ENCODE data around the gene DNAJC10.
"Not testable (repeated sequence)": the region's sequence is repeated elsewhere in the genome, so short reads cannot be mapped to it uniquely, and the experiment has no call there.

DNAJC10 gene

GRCh38 chr2:182724656-182725055, 8.6 kb downstream of the DNAJC10 start:
- no peak for DNase-seq (ENCODE audit: low read depth)

GRCh38 chr2:182726473-182726872, 10.4 kb downstream of the DNAJC10 start:
- no peak for DNase-seq (ENCODE audit: low read depth)

- DNase-seq (ENCODE audit: low read depth): no peak
Observed at GRCh38 chr2:182728014-182728413, 12.0 kb downstream of the DNAJC10 start.

- no peak for DNase-seq (ENCODE audit: low read depth)
Observed at GRCh38 chr2:182729710-182730339, 13.8 kb downstream of the DNAJC10 start.

- DNase-seq (ENCODE audit: low read depth): no peak
Observed at GRCh38 chr2:182730486-182730885, 14.4 kb downstream of the DNAJC10 start.

GRCh38 chr2:182732736-182733135, 16.7 kb downstream of the DNAJC10 start:
- DNase-seq (ENCODE audit: low read depth): no peak

- no peak for DNase-seq (ENCODE audit: low read depth)
Observed at GRCh38 chr2:182733572-182733971, 17.5 kb downstream of the DNAJC10 start.

GRCh38 chr2:182736856-182737255, 20.8 kb downstream of the DNAJC10 start:
- not testable (repeated sequence) for DNase-seq (ENCODE audit: low read depth)

GRCh38 chr2:182740701-182741100, 24.6 kb downstream of the DNAJC10 start:
- no peak for DNase-seq (ENCODE audit: low read depth)

GRCh38 chr2:182741620-182742019, 25.6 kb downstream of the DNAJC10 start:
- DNase-seq (ENCODE audit: low read depth): no peak

GRCh38 chr2:182744490-182744889, 28.4 kb downstream of the DNAJC10 start:
- no peak for DNase-seq (ENCODE audit: low read depth)

GRCh38 chr2:182745061-182745460, 29.0 kb downstream of the DNAJC10 start:
- DNase-seq (ENCODE audit: low read depth): no peak

GRCh38 chr2:182745894-182746293, 29.8 kb downstream of the DNAJC10 start:
- DNase-seq (ENCODE audit: low read depth): not testable (repeated sequence)

GRCh38 chr2:182754231-182754630, 38.2 kb downstream of the DNAJC10 start:
- no peak for DNase-seq (ENCODE audit: low read depth)

- no peak for DNase-seq (ENCODE audit: low read depth)
Observed at GRCh38 chr2:182758379-182758778, 42.3 kb downstream of the DNAJC10 start.

GRCh38 chr2:182761903-182762302, 45.8 kb downstream of the DNAJC10 start:
- DNase-seq (ENCODE audit: low read depth): no peak

- no peak for DNase-seq (ENCODE audit: low read depth)
Observed at GRCh38 chr2:182763311-182763912, 47.4 kb downstream of the DNAJC10 start.

- no peak for DNase-seq (ENCODE audit: low read depth)
Observed at GRCh38 chr2:182766626-182767025, 50.6 kb downstream of the DNAJC10 start.

GRCh38 chr2:182767578-182767977, 51.5 kb downstream of the DNAJC10 start:
- no peak for DNase-seq (ENCODE audit: low read depth)

GRCh38 chr2:182768950-182769349, 52.9 kb downstream of the DNAJC10 start:
- not testable (repeated sequence) for DNase-seq (ENCODE audit: low read depth)

- no peak for DNase-seq (ENCODE audit: low read depth)
Observed at GRCh38 chr2:182779323-182779722, 63.3 kb downstream of the DNAJC10 start.

GRCh38 chr2:182781099-182781498, 65.0 kb downstream of the DNAJC10 start:
- DNase-seq (ENCODE audit: low read depth): not testable (repeated sequence)

GRCh38 chr2:182782686-182783085, 66.6 kb downstream of the DNAJC10 start:
- not testable (repeated sequence) for DNase-seq (ENCODE audit: low read depth)
